K562 (cell line): ENCODE results near the gene PCDH12. TPM values are rescaled to one million over a fixed set of nuclear protein-coding genes. Genes with fewer than 3 reads are reported as not detected.

Source experiments
- ATAC-seq: fragments of 200-7000 bp; cut with Tn5 transposase; 3 replicates; pipeline ENCODE4 v1.9.1; 2020; ENCODE audit warnings: moderate library complexity
- BruUV-seq: library from RNA; stranded (reverse); fragments of 400-500 nt; replicated peaks from 2 replicates; lab custom pipeline; 2021; lab: Mats Ljungman, UMichigan
- CTCF ChIA-PET: fragments of 300-600 bp; formaldehyde crosslinking; extraction: SDS; loops from one replicate; lab custom pipeline; 2021; ENCODE audit warnings: low intra/inter-chr PET ratio; lab: Yijun Ruan, JAX
- POLR2A ChIA-PET: fragments of 300-600, 350-650 bp; sonication (Branson Sonifier 250); formaldehyde crosslinking; extraction: SDS; loops from one replicate; lab custom pipeline; 2021; ENCODE audit warnings: antibody characterized with exemption, inconsistent platforms; lab: Yijun Ruan, JAX
- DNase-seq, 4 experiments: peaks; one replicate each; pipeline versions ENCODE4 v3.0.0 to v3.0.0-alpha.2; 2011 to 2018; ENCODE audit warnings: low spot score in 3 of 4, mixed read lengths in 3 of 4; ENCODE audit errors: extremely low read depth in 1 of 4
- FAIRE-seq: peaks from 2 replicates; lab custom pipeline; 2011; peaks lifted over from hg19 to GRCh38; lab: Jason Lieb, UNC
- H2AFZ ChIP-seq: 2 replicates; pipeline ENCODE4 v1.6.0; 2011; ENCODE audit warnings: low read depth, low read length, control low read depth, inconsistent platforms
- H3K27ac ChIP-seq: fragments of 200-600 bp; 3 replicates; pipeline ENCODE4 v1.8.0; 2011; ENCODE audit warnings: low read depth, mild to moderate bottlenecking, control low read depth, inconsistent platforms, low read length, moderate library complexity, mixed read lengths; ENCODE audit errors: extremely low read depth
- H3K27me3 ChIP-seq, 2 experiments: fragments of 300-600 bp in 1 of 2; 2 replicates in 1 of 2; 3 replicates in 1 of 2; pipeline versions ENCODE4 v1.6.0 to v1.8.0; 2011; ENCODE audit warnings: inconsistent platforms in 2 of 2, low read length in 2 of 2, mild to moderate bottlenecking in 1 of 2, mixed read lengths in 1 of 2, moderate library complexity in 1 of 2; ENCODE audit not compliant: control insufficient read depth in 2 of 2, insufficient read depth in 2 of 2
- H3K36me3 ChIP-seq: fragments of 300-600 bp; 3 replicates; pipeline ENCODE4 v1.8.0; 2011; ENCODE audit warnings: mild to moderate bottlenecking, low read length, inconsistent platforms; ENCODE audit not compliant: control insufficient read depth, insufficient read depth
- H3K4me1 ChIP-seq, 2 experiments: fragments of 200-600 bp in 1 of 2; replicated peaks in 1 of 2; 2 replicates in 1 of 2; 3 replicates in 1 of 2; pipeline versions ENCODE4 v1.5.1 to v1.8.0; 2011; ENCODE audit warnings: inconsistent platforms in 2 of 2, low read length in 2 of 2, mild to moderate bottlenecking in 1 of 2, mixed read lengths in 1 of 2, moderate library complexity in 1 of 2; ENCODE audit not compliant: control insufficient read depth in 2 of 2, insufficient read depth in 2 of 2
- H3K4me2 ChIP-seq: 2 replicates; pipeline ENCODE4 v1.6.1; 2011; ENCODE audit warnings: low read length, control low read depth, inconsistent platforms, mixed read lengths; ENCODE audit not compliant: insufficient read depth
- H3K4me3 ChIP-seq: fragments of 200-600 bp; sonication (generic), shearing (Covaris generic); 2 replicates; pipeline ENCODE4 v1.5.1; 2016; ENCODE audit warnings: control low read depth, inconsistent platforms
- H3K79me2 ChIP-seq: fragments of 200-600 bp; 3 replicates; pipeline ENCODE4 v1.8.0; 2011; ENCODE audit warnings: low read length, inconsistent platforms; ENCODE audit not compliant: control insufficient read depth, insufficient read depth
- H3K9ac ChIP-seq, 2 experiments: 2 replicates each; pipeline versions ENCODE4 v1.6.0 to v1.6.1; 2011; ENCODE audit warnings: low read depth in 2 of 2, low read length in 2 of 2, control low read depth in 1 of 2, inconsistent platforms in 1 of 2, mild to moderate bottlenecking in 1 of 2, mixed read lengths in 1 of 2; ENCODE audit not compliant: insufficient read depth in 1 of 2
- H3K9me1 ChIP-seq: one replicate; pipeline ENCODE4 v1.6.0; 2011; ENCODE audit warnings: inconsistent platforms, mild to moderate bottlenecking, low read length, moderate library complexity; ENCODE audit not compliant: control insufficient read depth, insufficient read depth
- H3K9me3 ChIP-seq: replicated peaks from 2 replicates; pipeline ENCODE4 v1.5.1; 2011; ENCODE audit warnings: low read depth, low read length, inconsistent platforms; ENCODE audit not compliant: control insufficient read depth, insufficient read depth
- H4K20me1 ChIP-seq: replicated peaks from 2 replicates; pipeline ENCODE4 v1.6.1; 2011; ENCODE audit warnings: low read length, inconsistent platforms, mixed read lengths; ENCODE audit not compliant: control insufficient read depth, insufficient read depth
- ADNP ChIP-seq: fragments of 200-800 bp; sonication (Bioruptor generic); IDR thresholded peaks from 2 replicates; pipeline ENCODE4 v1.6.1; 2016; ENCODE audit warnings: missing genetic modification characterization, missing compliant biosample characterization
- BCOR ChIP-seq: fragments of 450-650 bp; IDR thresholded peaks from 2 replicates; pipeline ENCODE4 v1.6.1; 2016
- EP300 ChIP-seq: IDR thresholded peaks from 2 replicates; pipeline ENCODE4 v1.6.1; 2012; ENCODE audit warnings: low read length, improper control_type of control experiment
- KDM1A ChIP-seq, 2 experiments: fragments of 450-650 bp; IDR thresholded peaks; 2 replicates each; pipeline ENCODE4 v1.6.1; 2016; ENCODE audit warnings: mild to moderate bottlenecking in 2 of 2
- RBM25 ChIP-seq: fragments of 200-400 bp; formaldehyde crosslinking; IDR thresholded peaks from 2 replicates; pipeline ENCODE4 v1.6.1; 2018; ENCODE audit warnings: low read length, low read depth, moderate library complexity; ENCODE audit not compliant: severe bottlenecking
- WGBS: fragments of 100-300 bp; shearing (Covaris generic); methylation state at CpG from one replicate; pipeline ENCODE4 v1.1.6; 2016; ENCODE audit warnings: low coverage, mixed read lengths; ENCODE audit not compliant: insufficient coverage; ENCODE audit errors: missing lambda C conversion rate; 5-methylcytosine and 5-hydroxymethylcytosine counted together
- in situ Hi-C: fragments of 300-500 bp; cut with MboI; formaldehyde crosslinking; loops from 4 replicates; pipeline ENCODE4 v1.15.0; 2018; ENCODE audit warnings: inconsistent platforms, mixed read lengths
- intact Hi-C: fragments of 100-400 bp; cut with micrococcal nuclease; formaldehyde crosslinking; loops from 2 replicates; pipeline ENCODE4 v1.14.2; 2022
- polyA plus RNA-seq, 8 experiments: library from polyadenylated mRNA; depleted of rRNA in 4 of 8; stranded (reverse) in 5 of 8; unstranded in 3 of 8; fragments of >200 nt; fragmentation: Nextera tagmentation in 2 of 8; fragmentation: Illumina TruSeq in 1 of 8; extraction: Ambion mirVana in 2 of 8; extraction: Trizol in 1 of 8; gene quantifications; 2 replicates each; pipeline versions ENCODE4 v1.2.1 to v1.2.3, GENCODE V29; 2011 to 2014; ENCODE audit warnings: inconsistent platforms in 1 of 8, missing spikeins in 1 of 8
- total RNA-seq, 7 experiments: library from RNA; depleted of rRNA in 6 of 7; stranded (reverse); fragments of >200 nt in 6 of 7; fragmentation: Illumina TruSeq in 2 of 7; extraction: Trizol in 2 of 7; gene quantifications; 2 replicates each; pipeline versions ENCODE4 v1.2.1 to v1.2.3, GENCODE V29; 2011 to 2021; ENCODE audit warnings: low replicate concordance in 1 of 7

The PCDH12 gene
- total and polyA plus RNA-seq, 9 of the 15 experiments (the other 6 are each of a cell fraction or from before 2014, with no cell fraction given) = 0.01 to 0.04 (median 0.01) TPM; not detected in 4

DNA sequence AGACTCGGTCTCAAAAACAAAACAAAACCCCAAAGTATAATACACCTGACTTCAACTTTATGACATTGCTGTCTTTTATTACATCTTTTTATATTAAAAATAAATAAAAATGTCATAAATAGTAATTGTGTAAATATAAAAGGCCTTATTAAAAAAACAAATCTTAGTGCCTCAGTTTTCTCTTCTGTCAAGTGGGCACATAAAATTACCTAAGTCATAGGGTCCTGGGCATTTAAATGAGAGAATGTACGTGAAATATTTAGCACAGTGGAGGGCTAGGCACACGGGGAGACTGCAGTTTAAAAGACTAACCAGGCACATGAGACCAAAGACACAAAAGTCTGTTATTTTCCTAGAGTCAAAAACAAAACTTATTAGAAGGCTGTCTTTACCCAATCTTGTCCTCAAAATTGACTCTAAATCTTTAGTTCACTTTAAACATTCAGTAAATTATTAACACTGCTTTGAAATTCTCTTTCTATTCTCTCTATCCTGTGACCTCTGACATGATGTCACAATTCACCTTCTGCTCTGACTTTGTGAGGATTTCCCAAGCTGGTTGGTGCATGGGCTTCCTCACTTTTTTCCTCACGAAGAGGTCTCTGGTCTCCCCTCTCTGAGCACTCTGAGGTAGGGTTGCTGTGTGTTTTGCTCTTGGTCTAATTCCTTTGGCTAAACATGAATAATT lies 8.4 kb upstream of the PCDH12 start:
- FAIRE-seq = no peak
- no peaks in the 10 kb centered on the region for H3K9me3 ChIP-seq
- no peak overlapping the region for H3K4me2 ChIP-seq
- H3K4me3 ChIP-seq = no peak overlapping the region
- intact Hi-C loops = loop anchor here (10.0 kb wide), 3 partner anchors 152 to 302 kb away; no protein-coding TSS in a partner anchor
- in situ Hi-C loops = no loop called here
- H3K27ac ChIP-seq = no peak overlapping the region
- H3K36me3 ChIP-seq = peaks cover 7% of the 10 kb centered on the region; the same call in 1 of the 3 replicates
- no peaks in the 10 kb centered on the region for H4K20me1 ChIP-seq
- 47% methylated on average over 4 of the region's 4 CpGs for whole genome bisulfite sequencing
- ChIA-PET CTCF (interaction anchor here (0.7 kb wide), 1 partner anchor 25 kb away, joined by 4 read pairs; no protein-coding TSS in a partner anchor), POLR2A (no interaction called here)
- DNase-seq = no peak
- peaks cover 24% of the 10 kb centered on the region for H3K79me2 ChIP-seq
- H3K4me1 ChIP-seq = peaks cover 9 to 14% of the 10 kb centered on the region in 2 experiments; a peak in 4 of 5 replicates
- no TSS peak for BruUV-seq
- H3K9me1 ChIP-seq = no peaks in the 10 kb centered on the region
- ATAC-seq = no peak
- TF ChIP-seq BCOR = peak; percentile 85; the same call in 1 of the 2 replicates
- TF ChIP-seq ADNP = peak; percentile 62; the same call in 1 of the 2 replicates
- TF ChIP-seq KDM1A (IDR thresholded peaks at IDR 0.05) = 0 out of 4 replicates have a peak, but pooled peaks of 1 of the 2 experiments have one; percentile 27
- no peak for TF ChIP-seq EP300
- peak; percentile 97 for TF ChIP-seq RBM25
- H2AFZ ChIP-seq = peak overlapping the region; percentile 46; the same call in 1 of the 2 replicates
- no peak overlapping the region for H3K9ac ChIP-seq
- no peaks in the 10 kb centered on the region for H3K27me3 ChIP-seq
